NCI-H345 (cell line): ENCODE results near the gene SBF2.

Experiments used
- DNase-seq: peaks from one replicate; lab custom pipeline; 2025; lab: John Stamatoyannopoulos, UW

Gene SBF2

GRCh38 chr11:10293423-10294289 lies at the start of gene SBF2:
SBF2 (minus strand) TSS chr11:10294219; CDS start chr11:10294069, 150 bp downstream.
- peak; percentile 83 for DNase-seq

- DNase-seq, result no peak
These were observed 44.3 kb upstream of the SBF2 start for GRCh38 chr11:10338287-10338686.

- DNase-seq, result no peak
These were observed 39.5 kb upstream of the SBF2 start for GRCh38 chr11:10333490-10333889.

GRCh38 chr11:10331548-10332289 lies 37.7 kb upstream of the SBF2 start:
- DNase-seq, result no peak

- DNase-seq, result no peak
These were observed 35.9 kb upstream of the SBF2 start for GRCh38 chr11:10329935-10330334.

- no peak for DNase-seq
These were observed 35.3 kb upstream of the SBF2 start for GRCh38 chr11:10329356-10329755.

- DNase-seq, result no peak
These were observed 34.5 kb upstream of the SBF2 start for GRCh38 chr11:10328314-10329098.

GRCh38 chr11:10327254-10327653 lies 33.2 kb upstream of the SBF2 start:
- no peak for DNase-seq

GRCh38 chr11:10326012-10326964 lies 32.3 kb upstream of the SBF2 start:
- DNase-seq, result no peak

GRCh38 chr11:10325277-10326011 lies 31.4 kb upstream of the SBF2 start:
- DNase-seq, result no peak

- no peak for DNase-seq
These were observed 30.5 kb upstream of the SBF2 start for GRCh38 chr11:10324474-10324873.

- DNase-seq, result no peak
These were observed 29.8 kb upstream of the SBF2 start for GRCh38 chr11:10323793-10324170.

GRCh38 chr11:10322830-10323792 lies 29.1 kb upstream of the SBF2 start:
- DNase-seq, result peak; percentile 59

GRCh38 chr11:10322401-10322800 lies 28.4 kb upstream of the SBF2 start:
- no peak for DNase-seq

- DNase-seq, result no peak
These were observed 26.9 kb upstream of the SBF2 start for GRCh38 chr11:10320736-10321465.

GRCh38 chr11:10319702-10320558 lies 25.9 kb upstream of the SBF2 start:
- DNase-seq, result no peak

GRCh38 chr11:10318527-10318802 lies 24.4 kb upstream of the SBF2 start:
- peak; percentile 79 for DNase-seq
